Tibial nerve (tissue), 4 donors: ENCODE results near the gene PHEX.

ENCODE experiments used
- EP300 ChIP-seq, 2 donors: sonication (generic); formaldehyde crosslinking; IDR thresholded peaks; one replicate each; pipeline ENCODE4 v1.6.1; 2017; ENCODE audit warnings: antibody characterized with exemption in 2 of 2, mild to moderate bottlenecking in 1 of 2
- POLR2A ChIP-seq, 2 donors: fragments of 450-650 bp; IDR thresholded peaks; one replicate each; pipeline ENCODE4 v1.6.1; 2017; ENCODE audit warnings: antibody characterized with exemption in 2 of 2, mild to moderate bottlenecking in 2 of 2, moderate library complexity in 2 of 2
- TF ChIP-seq, protein P1 (sequence below), 5 experiments: fragments of 200-600 bp in 3 of 5; fragments of 450-650 bp in 2 of 5; sonication (generic) in 3 of 5; IDR thresholded peaks; one replicate each; pipeline ENCODE4 v1.5.1; 2016 to 2019; ENCODE audit warnings: antibody characterized with exemption in 5 of 5, mild to moderate bottlenecking in 3 of 5, moderate library complexity in 2 of 5

GRCh38 chrX:22234380-22234779 lies 202.3 kb downstream of the PHEX start:
- TF ChIP-seq POLR2A (IDR thresholded peaks at IDR 0.05) (no peak), EP300 (IDR thresholded peaks at IDR 0.05) (no peak)
- TF ChIP-seq, protein P1, sequence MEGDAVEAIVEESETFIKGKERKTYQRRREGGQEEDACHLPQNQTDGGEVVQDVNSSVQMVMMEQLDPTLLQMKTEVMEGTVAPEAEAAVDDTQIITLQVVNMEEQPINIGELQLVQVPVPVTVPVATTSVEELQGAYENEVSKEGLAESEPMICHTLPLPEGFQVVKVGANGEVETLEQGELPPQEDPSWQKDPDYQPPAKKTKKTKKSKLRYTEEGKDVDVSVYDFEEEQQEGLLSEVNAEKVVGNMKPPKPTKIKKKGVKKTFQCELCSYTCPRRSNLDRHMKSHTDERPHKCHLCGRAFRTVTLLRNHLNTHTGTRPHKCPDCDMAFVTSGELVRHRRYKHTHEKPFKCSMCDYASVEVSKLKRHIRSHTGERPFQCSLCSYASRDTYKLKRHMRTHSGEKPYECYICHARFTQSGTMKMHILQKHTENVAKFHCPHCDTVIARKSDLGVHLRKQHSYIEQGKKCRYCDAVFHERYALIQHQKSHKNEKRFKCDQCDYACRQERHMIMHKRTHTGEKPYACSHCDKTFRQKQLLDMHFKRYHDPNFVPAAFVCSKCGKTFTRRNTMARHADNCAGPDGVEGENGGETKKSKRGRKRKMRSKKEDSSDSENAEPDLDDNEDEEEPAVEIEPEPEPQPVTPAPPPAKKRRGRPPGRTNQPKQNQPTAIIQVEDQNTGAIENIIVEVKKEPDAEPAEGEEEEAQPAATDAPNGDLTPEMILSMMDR (IDR thresholded peaks at IDR 0.05): no peak
